ENCODE measurements around the gene ENTPD3. TPM values are rescaled to one million over a fixed set of nuclear protein-coding genes. Genes with fewer than 3 reads are reported as not detected.

Gene ENTPD3
- total RNA-seq, 2 donors from 2014 or later = 0.22 to 2.3 TPM

DNA sequence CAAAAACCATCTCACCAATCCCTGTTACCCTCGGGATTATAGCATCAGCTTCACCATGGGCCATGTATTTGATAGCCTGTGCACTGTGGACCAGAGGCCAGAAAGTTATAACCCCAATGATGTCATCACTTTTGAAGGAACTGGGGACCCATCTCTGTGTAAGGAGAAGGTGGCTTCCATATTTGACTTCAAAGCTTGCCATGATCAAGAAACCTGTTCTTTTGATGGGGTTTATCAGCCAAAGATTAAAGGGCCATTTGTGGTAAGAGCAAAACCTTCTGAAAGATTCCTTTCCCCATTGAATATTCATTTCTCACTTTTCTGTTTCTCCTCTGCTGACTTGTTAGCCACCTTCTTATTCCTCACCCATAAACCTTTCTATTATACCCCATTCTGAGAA, 35.9 kb downstream of the ENTPD3 start:
- DNase-seq = no peak
- H3K27ac ChIP-seq = no peak overlapping the region
- H3K9me3 ChIP-seq = no peaks in the 10 kb centered on the region
- no peak for TF ChIP-seq CTCF (IDR thresholded peaks at IDR 0.05)
- H3K4me3 ChIP-seq = no peak overlapping the region
- no peaks in the 10 kb centered on the region for H3K4me1 ChIP-seq
- no peaks in the 10 kb centered on the region for H3K36me3 ChIP-seq
- H3K9ac ChIP-seq (ENCODE audit: low read depth in 2 of 2, low read length in 2 of 2) = no peak overlapping the region
- H3K27me3 ChIP-seq = no peaks in the 10 kb centered on the region
- intact Hi-C loops (cut with DNase I) = no loop called here

DNA sequence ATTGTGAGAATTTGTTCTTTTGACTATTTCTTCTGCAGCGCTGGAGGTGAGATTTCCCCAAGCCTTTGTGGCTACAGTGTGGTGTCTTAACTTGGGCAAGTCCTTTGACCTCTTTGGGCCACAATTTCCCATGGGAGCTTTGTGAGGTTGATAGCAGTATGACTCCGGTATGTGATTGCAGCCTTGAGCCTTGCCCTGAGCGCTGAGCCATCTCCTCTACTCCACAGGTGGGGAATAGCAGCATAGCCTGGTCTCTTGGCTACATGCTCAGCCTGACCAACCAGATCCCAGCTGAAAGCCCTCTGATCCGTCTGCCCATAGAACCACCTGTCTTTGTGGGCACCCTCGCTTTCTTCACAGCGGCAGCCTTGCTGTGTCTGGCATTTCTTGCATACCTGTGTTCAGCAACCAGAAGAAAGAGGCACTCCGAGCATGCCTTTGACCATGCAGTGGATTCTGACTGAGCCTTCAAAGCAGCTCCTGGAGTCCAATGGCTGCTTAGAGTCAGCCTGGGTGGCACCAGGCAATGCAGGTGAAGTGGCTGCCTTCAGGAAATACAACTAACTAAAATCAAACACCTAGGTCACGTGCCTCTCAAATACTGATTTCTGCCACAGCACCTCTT, 40.2 kb downstream of the ENTPD3 start:
- Histone ChIP-seq H3K9ac (ENCODE audit: low read depth in 2 of 2, low read length in 2 of 2) (no peak overlapping the region), H3K36me3 (no peaks in the 10 kb centered on the region), H3K4me1 (no peaks in the 10 kb centered on the region), H3K27me3 (no peaks in the 10 kb centered on the region), H3K9me3 (no peaks in the 10 kb centered on the region), H3K27ac (no peak overlapping the region), H3K4me3 (no peak overlapping the region)
- no peak for TF ChIP-seq CTCF (IDR thresholded peaks at IDR 0.05)
- DNase-seq = no peak
- intact Hi-C loops (cut with DNase I) = no loop called here

DNA sequence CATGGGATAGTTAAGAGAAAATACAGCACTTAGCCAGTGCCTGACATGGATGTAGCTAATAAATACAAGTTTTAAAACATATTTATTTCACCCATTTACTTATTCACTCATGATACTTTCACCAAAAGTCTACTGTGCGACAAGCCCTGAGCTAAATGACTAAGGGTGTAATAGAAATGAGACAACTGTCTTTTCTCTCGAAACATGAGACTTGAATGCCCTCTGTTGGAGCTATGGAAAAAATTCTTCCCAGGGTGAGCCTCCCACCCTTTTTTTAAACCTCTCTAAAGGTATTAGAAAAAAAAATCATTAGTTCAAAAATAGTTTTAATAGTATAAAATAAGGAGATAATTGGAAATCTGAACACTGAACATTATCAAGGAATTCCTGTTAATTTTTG, 45.8 kb downstream of the ENTPD3 start:
- intact Hi-C loops (cut with DNase I) = no loop called here
- TF ChIP-seq CTCF (IDR thresholded peaks at IDR 0.05) = no peak

GRCh38 chr3:40437889-40438288, 50.9 kb downstream of the ENTPD3 start:
- Histone ChIP-seq H3K4me3 (no peak overlapping the region), H3K9ac (ENCODE audit: low read depth in 2 of 2, low read length in 2 of 2) (no peak overlapping the region), H3K4me1 (no peaks in the 10 kb centered on the region), H3K36me3 (no peaks in the 10 kb centered on the region), H3K27me3 (no peaks in the 10 kb centered on the region), H3K9me3 (no peaks in the 10 kb centered on the region), H3K27ac (no peak overlapping the region)
- intact Hi-C loops (cut with DNase I) = no loop called here
- no peak for DNase-seq
- TF ChIP-seq CTCF (IDR thresholded peaks at IDR 0.05) = no peak

More for the DNA sequence above, 45.8 kb downstream of the ENTPD3 start:
- no peak overlapping the region for H3K27ac ChIP-seq
- no peak overlapping the region for H3K9ac ChIP-seq (ENCODE audit: low read depth in 2 of 2, low read length in 2 of 2)
- H3K36me3 ChIP-seq = no peaks in the 10 kb centered on the region
- no peaks in the 10 kb centered on the region for H3K27me3 ChIP-seq
- no peak overlapping the region for H3K4me3 ChIP-seq
- H3K4me1 ChIP-seq = no peaks in the 10 kb centered on the region
- no peak for DNase-seq
- no peaks in the 10 kb centered on the region for H3K9me3 ChIP-seq

DNA sequence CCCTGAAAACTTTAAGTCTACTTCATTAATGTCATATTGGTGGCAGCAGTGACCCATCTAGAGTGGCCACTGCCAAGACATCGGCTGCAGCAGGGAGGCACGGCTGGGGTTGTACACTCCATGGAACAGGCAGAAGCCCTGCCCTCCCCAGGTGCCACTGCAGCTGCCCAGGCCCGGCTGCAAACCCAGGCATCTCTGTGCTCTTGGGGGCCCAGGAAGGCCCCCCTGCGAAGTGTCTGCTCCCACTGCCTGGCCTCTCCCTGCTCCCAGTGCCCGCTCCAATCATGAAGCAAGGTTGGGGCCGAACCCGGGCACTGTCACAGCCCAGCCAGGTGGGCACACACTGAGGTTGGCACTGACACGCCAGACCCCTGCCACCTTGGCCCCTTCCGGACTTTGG, 58.1 kb downstream of the ENTPD3 start:
- no peak for TF ChIP-seq CTCF (IDR thresholded peaks at IDR 0.05)
- DNase-seq = no peak
- H3K36me3 ChIP-seq = no peaks in the 10 kb centered on the region
- H3K9ac ChIP-seq (ENCODE audit: low read depth in 2 of 2, low read length in 2 of 2) = no peak overlapping the region
- no peak overlapping the region for H3K27ac ChIP-seq
- intact Hi-C loops (cut with DNase I) = no loop called here
- H3K9me3 ChIP-seq = no peaks in the 10 kb centered on the region
- H3K4me1 ChIP-seq = no peaks in the 10 kb centered on the region
- no peak overlapping the region for H3K4me3 ChIP-seq
- no peaks in the 10 kb centered on the region for H3K27me3 ChIP-seq
